Left lobe of liver (tissue), 2 donors: Measurements from ENCODE around the gene TSPAN31. TPM values are rescaled to one million over a fixed set of nuclear protein-coding genes. Genes with fewer than 3 reads are reported as not detected.

Experiments used
- ATAC-seq: fragments of 200-7000 bp; cut with Tn5 transposase; one replicate; pipeline ENCODE4 v1.9.1; 2020; ENCODE audit warnings: mild to moderate bottlenecking, moderate library complexity
- DNase-seq: peaks from one replicate; pipeline ENCODE4 v3.0.0-alpha.2; 2020; ENCODE audit warnings: low spot score
- total RNA-seq: library from RNA; stranded (reverse); gene quantifications from one replicate; pipeline ENCODE4 v1.2.1, GENCODE V29; 2021
- donor health status: DM: no; HTN: no; CAD: no; lungs with moderate emphysema.
- donor health status: DM: no; HTN: yes; CAD: no.

The TSPAN31 gene
- total RNA-seq, 1 donor from 2014 or later = 18.2 TPM

- no peak for DNase-seq
- peak; percentile 51 for ATAC-seq
These were observed 9.5 kb upstream of the TSPAN31 start for GRCh38 chr12:57735198-57735855.

DNA sequence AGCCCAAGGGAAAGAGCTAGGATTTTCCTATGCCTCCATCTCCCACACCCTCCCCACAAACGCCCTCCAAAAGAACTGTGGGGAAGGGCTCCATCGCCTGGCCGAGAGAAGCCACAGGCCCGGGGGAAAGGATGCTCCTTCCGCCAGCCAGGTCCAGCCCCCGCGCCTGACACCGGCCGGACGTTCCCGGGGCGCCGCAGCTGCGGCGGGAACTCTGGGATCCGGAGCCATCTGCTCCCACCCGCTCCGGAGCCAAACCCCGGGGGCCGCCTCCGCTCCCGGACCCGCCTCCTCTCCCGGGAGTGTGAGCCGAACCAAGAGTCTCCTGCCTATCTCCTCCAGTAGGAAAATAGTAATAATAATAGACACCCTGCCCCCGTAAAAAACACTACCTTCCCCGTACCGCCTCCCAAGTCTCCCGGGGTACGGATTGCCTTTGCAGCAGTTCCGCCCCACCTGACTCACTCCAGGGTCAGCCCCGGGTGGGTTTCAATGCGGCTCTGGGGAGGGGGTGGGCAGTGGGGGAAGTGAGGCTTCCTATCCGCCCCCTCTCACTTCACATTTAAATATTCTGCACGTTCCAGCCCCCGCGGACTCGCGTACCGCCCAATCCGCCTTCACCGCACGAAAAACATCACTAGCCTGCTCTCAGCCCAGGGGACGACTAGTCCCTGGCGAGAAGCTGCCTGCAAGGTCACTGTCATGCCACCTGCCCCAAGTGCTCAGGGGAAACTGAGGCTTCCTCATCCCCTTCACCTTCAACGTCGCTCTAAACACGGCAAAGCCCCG lies 8.7 kb upstream of the TSPAN31 start:
- ATAC-seq (peak; percentile 37), DNase-seq (no peak)

- ATAC-seq (no peak), DNase-seq (no peak)
These were observed 7.9 kb upstream of the TSPAN31 start for GRCh38 chr12:57736741-57737466.

DNA sequence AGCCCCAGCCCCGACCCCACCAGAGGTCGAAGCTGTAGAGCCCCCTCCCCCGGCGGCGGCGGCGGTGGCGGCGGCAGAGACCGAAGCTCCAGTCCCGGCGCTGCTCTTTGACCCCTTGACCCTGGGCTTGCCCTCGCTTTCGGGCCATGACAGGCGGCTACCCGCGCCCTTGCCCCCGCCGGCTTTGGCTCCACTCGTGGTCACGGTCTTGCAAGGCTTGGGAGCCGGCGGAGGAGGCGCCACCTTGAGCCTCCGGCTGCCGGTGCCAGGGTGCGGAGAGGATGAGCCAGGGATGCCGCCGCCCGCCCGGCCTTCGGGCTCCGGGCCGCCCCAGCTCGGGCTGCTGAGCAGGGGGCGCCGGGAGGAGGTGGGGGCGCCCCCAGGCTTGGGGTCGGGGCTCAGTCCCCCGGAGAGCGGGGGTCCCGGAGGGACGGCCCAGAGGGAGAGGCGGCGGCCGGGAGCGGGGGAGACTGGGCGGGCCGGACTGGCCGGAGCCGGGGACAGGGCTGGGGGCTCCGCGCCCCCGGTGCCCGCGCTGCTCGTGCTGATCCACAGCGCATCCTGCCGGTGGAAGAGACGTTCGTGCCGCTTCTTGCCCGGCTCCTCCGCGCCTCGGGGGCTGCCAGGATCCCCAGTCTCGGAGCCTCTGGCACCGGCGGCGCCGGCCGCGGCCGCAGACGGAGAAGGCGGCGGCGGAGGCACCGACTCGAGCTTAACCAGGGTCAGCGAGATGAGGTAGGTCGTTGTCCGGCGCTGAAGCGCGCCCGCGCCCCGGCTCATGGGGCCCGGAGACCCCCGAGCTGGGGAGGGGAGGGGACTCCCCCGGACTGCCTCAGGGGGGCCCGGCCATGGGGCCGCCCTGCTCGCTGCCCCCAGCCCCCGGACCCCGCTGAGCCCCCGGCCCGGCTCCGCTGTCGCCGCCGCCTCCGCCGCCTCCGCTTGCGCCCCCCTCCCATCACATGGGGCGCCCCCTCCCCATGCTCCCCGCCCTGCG lies 7.1 kb upstream of the TSPAN31 start:
- DNase-seq = no peak
- peak; percentile 13 for ATAC-seq

- ATAC-seq = no peak
These were observed 6.1 kb upstream of the TSPAN31 start, which contains the start of gene AGAP2 for GRCh38 chr12:57738661-57739237. TSS of gene AGAP2 (minus strand) at chr12:57738742. CDS start at chr12:57738246, 496 bp downstream.

DNA sequence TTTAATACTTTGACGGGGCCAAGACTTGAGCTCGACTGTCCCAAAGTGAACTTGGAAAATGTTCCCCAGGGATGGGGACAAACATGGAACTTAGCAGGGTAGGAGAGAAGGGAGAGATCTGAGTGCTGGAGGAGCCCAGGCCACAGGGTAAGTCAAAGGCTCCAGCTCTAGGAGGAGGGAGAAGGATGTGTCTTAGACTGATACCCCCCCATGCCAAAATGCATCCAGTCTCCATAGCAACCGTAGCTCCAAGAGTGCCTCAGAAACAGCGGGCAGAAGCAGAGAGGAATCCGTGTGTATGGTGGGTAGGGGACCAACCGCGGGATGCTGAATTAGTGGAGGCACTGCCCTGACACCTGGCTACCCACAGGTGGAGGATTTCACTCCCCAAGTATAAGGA lies 5.5 kb upstream of the TSPAN31 start:
- DNase-seq (no peak), ATAC-seq (no peak)

More at GRCh38 chr12:57738661-57739237, 6.1 kb upstream of the TSPAN31 start, which contains the start of gene AGAP2:
- DNase-seq = no peak

- ATAC-seq = no peak
These were observed 4.8 kb upstream of the TSPAN31 start for GRCh38 chr12:57739914-57740538.

GRCh38 chr12:57740656-57741412 lies 4.0 kb upstream of the TSPAN31 start:
- no peak for DNase-seq

More at GRCh38 chr12:57739914-57740538, 4.8 kb upstream of the TSPAN31 start:
- no peak for DNase-seq

DNA sequence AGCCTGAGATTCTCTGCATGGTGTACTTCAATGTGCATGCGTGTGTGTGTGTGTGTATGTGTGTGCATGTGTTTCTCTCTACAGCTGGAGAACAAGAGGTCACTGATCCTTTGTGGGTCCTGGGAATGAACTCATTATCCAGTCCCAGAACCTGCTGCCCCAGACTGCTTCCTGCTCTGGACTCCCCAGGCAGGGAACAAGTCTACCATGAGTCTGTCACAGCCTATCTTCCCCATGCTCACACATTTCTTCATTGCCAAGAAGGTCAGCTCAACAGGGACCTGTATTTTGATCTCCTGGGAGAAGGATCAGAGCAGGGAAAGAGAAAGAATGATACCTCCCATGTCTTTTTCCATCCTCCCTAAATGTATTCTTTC lies 3.4 kb upstream of the TSPAN31 start:
- ATAC-seq = no peak
- DNase-seq = no peak

More at GRCh38 chr12:57740656-57741412, 4.0 kb upstream of the TSPAN31 start:
- no peak for ATAC-seq

DNA sequence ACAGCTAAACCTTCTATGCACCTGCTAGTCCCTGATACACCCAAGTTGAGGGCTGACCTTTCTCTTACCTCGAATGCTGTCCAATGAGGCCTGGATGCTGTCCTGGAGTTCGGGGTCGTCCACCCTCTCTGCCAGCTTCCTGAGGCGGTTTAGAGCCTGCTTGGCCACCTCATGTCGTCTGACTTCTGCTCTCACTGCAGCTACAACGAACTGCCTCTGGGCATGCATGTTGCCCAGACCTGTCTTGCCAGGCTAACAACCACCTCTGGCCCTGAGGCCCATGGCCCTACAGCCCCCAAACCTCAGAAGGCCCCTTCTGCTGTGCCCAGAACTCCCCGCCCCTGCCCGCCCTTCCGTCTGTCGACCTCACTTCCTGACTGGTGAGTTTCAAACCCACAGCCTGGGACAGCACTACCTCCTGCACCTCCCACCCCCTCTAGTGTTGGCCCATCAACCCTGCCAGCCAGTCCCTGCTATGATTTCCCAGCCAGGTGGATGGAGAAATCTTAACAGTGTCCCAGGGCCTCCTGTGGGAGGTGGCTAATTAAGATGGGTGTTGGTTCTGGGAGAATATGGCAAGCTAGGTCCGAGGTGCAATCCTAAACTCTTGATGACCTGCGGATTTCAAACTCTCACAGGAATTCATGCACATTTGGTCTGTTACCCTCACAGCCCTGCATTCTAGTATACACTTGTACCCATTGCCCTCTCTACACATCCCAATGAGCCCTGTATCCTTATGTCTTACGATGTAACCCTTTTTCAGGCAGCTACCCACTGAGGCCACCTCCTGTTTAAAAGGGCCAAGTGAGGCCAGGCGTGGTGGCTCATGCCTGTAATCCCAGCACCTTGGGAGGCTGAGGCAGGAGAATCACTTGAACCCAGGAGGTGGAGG lies 2.7 kb upstream of the TSPAN31 start:
- ATAC-seq (no peak), DNase-seq (no peak)

DNA sequence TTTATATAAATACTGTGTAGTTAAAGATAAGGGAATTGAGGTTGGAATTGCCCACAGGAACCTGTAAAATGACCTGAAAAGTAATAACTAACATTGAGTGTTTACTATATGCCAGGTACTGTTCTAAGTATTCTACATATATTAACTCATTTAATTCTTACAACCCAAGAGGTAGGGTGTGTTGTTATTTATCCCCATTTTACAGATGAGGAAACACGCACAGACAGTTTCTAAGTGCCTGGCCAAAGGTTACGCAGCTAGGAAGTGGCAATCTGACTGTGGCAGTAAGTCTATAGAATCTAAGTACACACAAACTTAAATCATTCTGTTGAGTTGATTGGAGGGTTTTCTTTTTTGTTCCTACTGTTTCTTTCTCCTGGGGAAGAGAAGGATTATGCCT lies 1.1 kb upstream of the TSPAN31 start:
- ATAC-seq (no peak), DNase-seq (no peak)

GRCh38 chr12:57744194-57744776 lies 554 bp upstream of the TSPAN31 start:
- ATAC-seq (peak; percentile 56), DNase-seq (peak; percentile 68)

GRCh38 chr12:57745485-57745881 lies 644 bp downstream of the TSPAN31 start:
- ATAC-seq = peak; percentile 10
- DNase-seq = no peak

DNA sequence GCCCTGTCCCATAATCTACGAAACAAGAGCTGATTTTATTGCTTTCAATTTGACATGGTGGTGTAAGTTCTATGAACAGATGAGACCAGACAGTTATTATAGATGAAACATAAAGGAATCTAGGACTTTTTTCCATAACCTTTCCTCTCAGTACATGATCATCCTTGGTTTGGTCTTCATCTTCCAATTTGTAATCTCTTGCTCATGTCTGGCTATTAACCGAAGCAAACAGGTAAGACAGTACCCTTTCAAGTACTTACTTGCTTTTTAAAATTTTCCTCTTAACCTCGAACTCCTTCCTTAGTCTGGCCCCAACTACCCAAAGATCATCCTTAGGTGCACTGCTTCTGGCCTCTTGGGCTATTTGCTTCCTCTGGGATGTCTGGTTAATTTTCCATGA lies 1.2 kb downstream of the TSPAN31 start:
- no peak for ATAC-seq
- no peak for DNase-seq

- DNase-seq (no peak), ATAC-seq (no peak)
These were observed 4.2 kb downstream of the TSPAN31 start for GRCh38 chr12:57749061-57749460.

DNA sequence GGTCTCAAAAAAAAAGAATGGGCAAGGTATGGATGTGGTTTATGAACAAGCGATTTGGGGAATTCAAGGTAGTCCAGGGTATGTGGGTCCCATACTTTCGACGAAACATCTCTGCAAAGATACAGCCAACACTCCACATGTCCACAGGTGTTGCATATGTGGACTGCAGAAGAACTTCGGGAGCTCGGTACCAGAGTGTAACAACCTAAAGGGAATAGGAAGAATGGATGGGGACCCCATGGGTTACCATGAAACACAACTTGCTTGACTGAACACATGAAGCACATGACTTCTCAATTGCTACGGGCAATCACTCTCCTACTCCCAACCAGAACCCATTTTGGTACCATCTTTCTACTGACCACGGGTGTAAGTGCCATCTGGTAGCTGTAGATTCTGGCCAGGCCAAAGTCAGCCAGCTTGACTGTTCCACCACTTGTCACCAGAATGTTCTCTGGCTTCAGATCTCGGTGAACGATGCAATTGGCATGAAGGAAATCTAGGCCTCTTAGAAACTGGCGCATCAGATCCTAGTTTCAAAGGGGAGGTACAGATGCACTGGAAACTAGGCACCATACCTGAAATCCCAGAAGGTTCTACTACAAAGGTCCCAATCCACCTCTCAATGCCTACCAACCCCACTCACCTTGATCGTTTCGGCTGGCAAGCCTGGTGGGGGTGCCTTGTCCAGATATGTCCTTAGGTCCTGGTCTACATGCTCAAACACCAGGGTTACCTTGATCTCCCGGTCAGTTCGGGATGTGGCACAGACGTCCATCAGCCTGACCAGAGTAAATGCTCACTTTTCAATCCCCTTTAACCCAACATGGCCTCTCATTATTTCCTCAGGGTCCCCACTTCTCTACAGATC lies 6.0 kb downstream of the TSPAN31 start:
- no peak for DNase-seq
- no peak for ATAC-seq
